ENCODE measurements around the gene KASH5. TPM values are rescaled to one million over a fixed set of nuclear protein-coding genes. Genes with fewer than 3 reads are reported as not detected.

The KASH5 gene
- total and polyA plus RNA-seq, 2 of the 4 experiments (the other 2 are of a cell fraction): not detected

DNA sequence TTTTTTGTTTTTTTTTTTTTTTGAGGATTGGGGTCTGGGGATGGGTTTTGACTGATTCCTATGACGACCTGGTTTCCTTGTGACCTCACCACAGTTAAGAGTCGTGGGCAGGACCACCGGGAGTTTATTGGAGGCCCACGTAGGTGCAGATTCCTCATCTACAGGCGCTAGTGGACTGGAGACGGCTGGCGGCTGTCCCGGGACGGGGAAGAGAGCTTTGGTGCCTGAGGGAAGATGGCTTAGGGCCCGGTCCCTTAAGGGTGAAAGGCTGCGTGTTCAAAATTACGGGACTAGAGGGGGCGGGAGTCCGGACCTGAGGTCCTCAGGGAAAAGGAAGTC lies 25.2 kb upstream of the KASH5 start:
- Histone ChIP-seq H2AK5ac (ENCODE audit: low read depth, low read length) (peak overlapping the region; percentile 42; the same call in 1 of the 2 replicates), H3K9me3 (ENCODE audit: control insufficient read depth, insufficient read depth, low read length) (no peaks in the 10 kb centered on the region), H3K4me2 (ENCODE audit: low read depth, low read length) (peak overlapping the region; percentile 78), H3K9me1 (ENCODE audit: insufficient read depth, low read length) (peaks cover 8% of the 10 kb centered on the region; the same call in 1 of the 2 replicates), H3K18ac (ENCODE audit: low read depth, low read length) (no peak overlapping the region), H4K20me1 (ENCODE audit: insufficient read depth, low read length) (no peaks in the 10 kb centered on the region), H3K56ac (ENCODE audit: extremely low read depth, insufficient read depth, low read length) (peak overlapping the region; percentile 26; the same call in 1 of the 2 replicates), H2AK9ac (replicated peaks; ENCODE audit: low read depth, low read length, poor library complexity) (peak overlapping the region; percentile 69), H3K36me3 (ENCODE audit: control insufficient read depth, insufficient read depth, low read length) (peaks cover 12% of the 10 kb centered on the region), H2BK5ac (ENCODE audit: low read depth, low read length, poor library complexity, severe bottlenecking) (no peak overlapping the region), H3K4me1 (ENCODE audit: control insufficient read depth, insufficient read depth, low read length) (peaks cover 2% of the 10 kb centered on the region; the same call in 1 of the 2 replicates), H3K4me3 (ENCODE audit: insufficient read depth, low read depth, low read length) (peak overlapping the region; percentile 82), H4K91ac (ENCODE audit: insufficient read depth, low read depth, low read length) (peak overlapping the region; percentile 59), H2AFZ (replicated peaks; ENCODE audit: low read length, poor library complexity) (peak overlapping the region; percentile 94), H3K9ac (ENCODE audit: low read depth, low read length) (peak overlapping the region; percentile 31; the same call in 1 of the 2 replicates), H3K14ac (replicated peaks; ENCODE audit: low read depth, low read length) (peak overlapping the region; percentile 31; the same call in 1 of the 2 replicates), H4K5ac (ENCODE audit: low read depth, low read length) (peak overlapping the region; percentile 14; the same call in 1 of the 2 replicates), H3K4ac (ENCODE audit: low read depth, low read length) (peak overlapping the region; percentile 65), H3K27ac (ENCODE audit: insufficient read depth, low read length) (peak overlapping the region; percentile 39), H2BK120ac (ENCODE audit: low read depth, low read length) (no peak overlapping the region), H3K23ac (ENCODE audit: low read depth, low read length) (peak overlapping the region; percentile 39; the same call in 1 of the 2 replicates), H3K79me1 (ENCODE audit: low read depth in 1 of 2, low read length in 2 of 2) (peaks cover 9 to 47% of the 10 kb centered on the region in 2 experiments), H2BK20ac (ENCODE audit: low read depth, low read length) (no peak overlapping the region), H3K27me3 (ENCODE audit: control insufficient read depth, insufficient read depth, low read length) (no peaks in the 10 kb centered on the region), H2BK15ac (ENCODE audit: low read depth, low read length) (no peak overlapping the region), H4K8ac (ENCODE audit: low read depth in 2 of 2, low read length in 2 of 2) (peak overlapping the region; percentile 46 to 100; a peak in 2 of 4 replicates)
- ATAC-seq (ENCODE audit: low read depth) (peak; percentile 1), DNase-seq (peak; percentile 45)
- intact Hi-C loops (cut with micrococcal nuclease): loop anchor here (1.0 kb wide), 1 partner anchor 80 kb away; no protein-coding TSS in a partner anchor
- dilution Hi-C loops (cut with HindIII; ENCODE audit: low sequenced_read_pairs, unreplicated experiment): no loop called here
- ChIA-PET CTCF (no interaction called here), POLR2A (ENCODE audit: unreplicated experiment) (interaction anchor here (1.0 kb wide), 1 partner anchor 11 kb away, joined by 3 read pairs; no protein-coding TSS in a partner anchor)
- TF ChIP-seq RAD21 (IDR thresholded peaks at IDR 0.05; ENCODE audit: low read length) (no peak), SMC3 (IDR thresholded peaks at IDR 0.05; ENCODE audit: low read depth, low read length) (no peak), MAZ (IDR thresholded peaks at IDR 0.05; ENCODE audit: borderline replicate concordance, low read depth, low read length) (no peak), CHD1 (IDR thresholded peaks at IDR 0.05; ENCODE audit: low read depth, low read length) (no peak), RFX5 (IDR thresholded peaks at IDR 0.05; ENCODE audit: low read depth, low read length) (no peak), MXI1 (IDR thresholded peaks at IDR 0.05; ENCODE audit: borderline replicate concordance, low read depth, low read length) (no peak), CEBPB (IDR thresholded peaks at IDR 0.05; ENCODE audit: low read depth, low read length) (no peak), NFE2L2 (IDR thresholded peaks at IDR 0.05; ENCODE audit: low read depth, low read length) (no peak), FOS (IDR thresholded peaks at IDR 0.05; ENCODE audit: low read depth, low read length) (no peak), BHLHE40 (IDR thresholded peaks at IDR 0.05; ENCODE audit: low read depth, low read length) (no peak), RCOR1 (IDR thresholded peaks at IDR 0.05; ENCODE audit: insufficient replicate concordance, low read length) (no peak), MAFK (IDR thresholded peaks at IDR 0.05; ENCODE audit: low read depth, low read length) (no peak), POLR2A (IDR thresholded peaks at IDR 0.05; ENCODE audit: low read depth, low read length) (no peak; the same call in 1 of the 2 replicates)
- TF ChIP-seq, protein P1, sequence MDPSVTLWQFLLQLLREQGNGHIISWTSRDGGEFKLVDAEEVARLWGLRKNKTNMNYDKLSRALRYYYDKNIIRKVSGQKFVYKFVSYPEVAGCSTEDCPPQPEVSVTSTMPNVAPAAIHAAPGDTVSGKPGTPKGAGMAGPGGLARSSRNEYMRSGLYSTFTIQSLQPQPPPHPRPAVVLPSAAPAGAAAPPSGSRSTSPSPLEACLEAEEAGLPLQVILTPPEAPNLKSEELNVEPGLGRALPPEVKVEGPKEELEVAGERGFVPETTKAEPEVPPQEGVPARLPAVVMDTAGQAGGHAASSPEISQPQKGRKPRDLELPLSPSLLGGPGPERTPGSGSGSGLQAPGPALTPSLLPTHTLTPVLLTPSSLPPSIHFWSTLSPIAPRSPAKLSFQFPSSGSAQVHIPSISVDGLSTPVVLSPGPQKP (IDR thresholded peaks at IDR 0.05; ENCODE audit: borderline replicate concordance, low read depth, low read length): no peak
- TF ChIP-seq, protein P2, sequence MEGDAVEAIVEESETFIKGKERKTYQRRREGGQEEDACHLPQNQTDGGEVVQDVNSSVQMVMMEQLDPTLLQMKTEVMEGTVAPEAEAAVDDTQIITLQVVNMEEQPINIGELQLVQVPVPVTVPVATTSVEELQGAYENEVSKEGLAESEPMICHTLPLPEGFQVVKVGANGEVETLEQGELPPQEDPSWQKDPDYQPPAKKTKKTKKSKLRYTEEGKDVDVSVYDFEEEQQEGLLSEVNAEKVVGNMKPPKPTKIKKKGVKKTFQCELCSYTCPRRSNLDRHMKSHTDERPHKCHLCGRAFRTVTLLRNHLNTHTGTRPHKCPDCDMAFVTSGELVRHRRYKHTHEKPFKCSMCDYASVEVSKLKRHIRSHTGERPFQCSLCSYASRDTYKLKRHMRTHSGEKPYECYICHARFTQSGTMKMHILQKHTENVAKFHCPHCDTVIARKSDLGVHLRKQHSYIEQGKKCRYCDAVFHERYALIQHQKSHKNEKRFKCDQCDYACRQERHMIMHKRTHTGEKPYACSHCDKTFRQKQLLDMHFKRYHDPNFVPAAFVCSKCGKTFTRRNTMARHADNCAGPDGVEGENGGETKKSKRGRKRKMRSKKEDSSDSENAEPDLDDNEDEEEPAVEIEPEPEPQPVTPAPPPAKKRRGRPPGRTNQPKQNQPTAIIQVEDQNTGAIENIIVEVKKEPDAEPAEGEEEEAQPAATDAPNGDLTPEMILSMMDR (conservative IDR thresholded peaks at IDR 0.05; ENCODE audit: low read depth, low read length): no peak
- TF ChIP-seq, protein P3, sequence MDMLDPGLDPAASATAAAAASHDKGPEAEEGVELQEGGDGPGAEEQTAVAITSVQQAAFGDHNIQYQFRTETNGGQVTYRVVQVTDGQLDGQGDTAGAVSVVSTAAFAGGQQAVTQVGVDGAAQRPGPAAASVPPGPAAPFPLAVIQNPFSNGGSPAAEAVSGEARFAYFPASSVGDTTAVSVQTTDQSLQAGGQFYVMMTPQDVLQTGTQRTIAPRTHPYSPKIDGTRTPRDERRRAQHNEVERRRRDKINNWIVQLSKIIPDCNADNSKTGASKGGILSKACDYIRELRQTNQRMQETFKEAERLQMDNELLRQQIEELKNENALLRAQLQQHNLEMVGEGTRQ (IDR thresholded peaks at IDR 0.05; ENCODE audit: low read depth, low read length): no peak
- 0% methylated on average over 4 of the region's 14 CpGs; no CpG with 5 or more reads in 1 of the 2 experiments for WGBS, 2 experiments (ENCODE audit: extremely low coverage in 2 of 2, insufficient read length in 1 of 2)
- no TSS peak for BruUV-seq (replicated peaks)
- in situ Hi-C loops (cut with MboI; ENCODE audit: low sequenced_read_pairs): no loop called here

Data from IMR-90 (cell line).